Activated naive CD8-positive, alpha-beta T cell treated with anti-CD3 and anti-CD28 coated beads, Interleukin-2, amount 50 U/mL, for 24 hours (primary cell): ENCODE measurements around the gene PTPN4.

Experiments
- ATAC-seq: fragments of 150-1000 bp; cut with Tn5 transposase; one replicate; pipeline ENCODE4 v1.10.0; 2021
- DNase-seq: peaks from one replicate; pipeline ENCODE4 v3.0.0; 2021
- H3K27ac Mint-ChIP-seq: one replicate; pipeline ENCODE4 v1.8.0; 2021; ENCODE audit warnings: mild to moderate bottlenecking, mixed read lengths
- H3K27me3 Mint-ChIP-seq: one replicate; pipeline ENCODE4 v1.8.0; 2021; ENCODE audit warnings: mixed read lengths
- H3K36me3 Mint-ChIP-seq: one replicate; pipeline ENCODE4 v1.8.0; 2021; ENCODE audit warnings: low read depth, mixed read lengths
- H3K4me1 Mint-ChIP-seq: one replicate; pipeline ENCODE4 v1.8.0; 2021; ENCODE audit warnings: mixed read lengths
- H3K4me3 Mint-ChIP-seq: one replicate; pipeline ENCODE4 v1.8.0; 2021; ENCODE audit warnings: mild to moderate bottlenecking, moderate library complexity, mixed read lengths
- H3K9me3 Mint-ChIP-seq: one replicate; pipeline ENCODE4 v1.8.0; 2021; ENCODE audit warnings: mixed read lengths

Gene PTPN4

GRCh38 chr2:119929537-119929936 lies 169.8 kb downstream of the PTPN4 start:
- ATAC-seq (peak; percentile 84), DNase-seq (no peak)
- peak overlapping the region; percentile 87 for H3K27ac Mint-ChIP-seq
- peaks cover 65% of the 10 kb centered on the region for H3K4me1 Mint-ChIP-seq
- peaks cover 9% of the 10 kb centered on the region for H3K36me3 Mint-ChIP-seq
- H3K27me3 Mint-ChIP-seq = no peaks in the 10 kb centered on the region
- H3K4me3 Mint-ChIP-seq = peak overlapping the region; percentile 73
- H3K9me3 Mint-ChIP-seq = no peaks in the 10 kb centered on the region

- H3K27me3 Mint-ChIP-seq = no peaks in the 10 kb centered on the region
- ATAC-seq = no peak
- no peak overlapping the region for H3K27ac Mint-ChIP-seq
- peaks cover 3% of the 10 kb centered on the region for H3K9me3 Mint-ChIP-seq
- DNase-seq = no peak
- H3K4me3 Mint-ChIP-seq = no peak overlapping the region
- H3K4me1 Mint-ChIP-seq = peaks cover 49% of the 10 kb centered on the region
- peaks cover 32% of the 10 kb centered on the region for H3K36me3 Mint-ChIP-seq
Observed at GRCh38 chr2:119932809-119933208, 173.1 kb downstream of the PTPN4 start.

DNA sequence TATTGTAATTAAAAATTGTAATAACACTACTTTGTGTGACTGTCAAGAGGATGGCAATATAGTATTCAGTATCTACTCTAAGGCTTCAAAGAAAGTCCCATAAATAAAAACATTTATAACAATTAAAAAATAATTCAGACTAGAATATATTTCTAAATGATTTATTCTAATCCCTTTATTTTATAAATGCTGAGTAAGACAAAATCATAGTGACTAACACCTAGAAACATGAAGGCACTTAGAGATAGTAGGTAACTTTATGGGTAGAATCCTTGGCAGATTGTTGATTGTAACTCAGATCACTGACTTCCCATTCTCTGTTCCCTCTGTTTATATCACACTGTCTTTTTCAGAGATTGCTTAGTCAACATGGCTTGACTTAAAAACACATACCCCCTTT lies 174.6 kb downstream of the PTPN4 start:
- Mint-ChIP-seq H3K4me3 (no peak overlapping the region), H3K27ac (no peak overlapping the region), H3K36me3 (peaks cover 34% of the 10 kb centered on the region), H3K4me1 (peaks cover 34% of the 10 kb centered on the region), H3K9me3 (peaks cover 3% of the 10 kb centered on the region), H3K27me3 (no peaks in the 10 kb centered on the region)
- ATAC-seq = no peak
- no peak for DNase-seq

GRCh38 chr2:119937680-119938079 lies 178.0 kb downstream of the PTPN4 start:
- ATAC-seq (no peak), DNase-seq (no peak)
- Mint-ChIP-seq H3K27ac (no peak overlapping the region), H3K27me3 (no peaks in the 10 kb centered on the region), H3K9me3 (peaks cover 3% of the 10 kb centered on the region), H3K4me1 (peaks cover 23% of the 10 kb centered on the region), H3K4me3 (no peak overlapping the region), H3K36me3 (peaks cover 35% of the 10 kb centered on the region)

DNA sequence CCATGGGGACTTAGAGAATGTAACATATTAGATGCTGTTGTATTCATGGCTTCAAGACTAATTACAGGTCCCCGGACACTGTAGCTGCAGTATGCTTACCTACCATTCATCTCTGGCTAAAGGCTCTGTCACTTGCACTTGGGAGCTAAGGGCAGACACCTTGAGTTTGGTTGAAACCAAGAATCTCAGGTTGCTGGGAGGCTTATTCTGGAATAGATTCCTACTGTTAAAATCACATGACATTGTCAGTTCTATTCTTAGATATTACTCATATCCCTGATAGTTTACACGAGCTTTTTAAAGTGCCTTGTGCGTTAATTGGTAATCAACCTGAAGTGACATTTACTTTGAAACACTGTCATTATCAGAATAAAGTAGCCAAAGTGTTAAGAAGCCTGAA lies 180.2 kb downstream of the PTPN4 start:
- Mint-ChIP-seq H3K4me1 (peaks cover 34% of the 10 kb centered on the region), H3K27ac (no peak overlapping the region), H3K9me3 (peaks cover 3% of the 10 kb centered on the region), H3K27me3 (no peaks in the 10 kb centered on the region), H3K36me3 (peaks cover 40% of the 10 kb centered on the region), H3K4me3 (no peak overlapping the region)
- ATAC-seq (no peak), DNase-seq (no peak)

GRCh38 chr2:119940856-119941255 lies 181.1 kb downstream of the PTPN4 start:
- no peak overlapping the region for H3K4me3 Mint-ChIP-seq
- ATAC-seq (no peak), DNase-seq (no peak)
- no peak overlapping the region for H3K27ac Mint-ChIP-seq
- no peaks in the 10 kb centered on the region for H3K27me3 Mint-ChIP-seq
- H3K9me3 Mint-ChIP-seq = no peaks in the 10 kb centered on the region
- peaks cover 38% of the 10 kb centered on the region for H3K36me3 Mint-ChIP-seq
- peaks cover 34% of the 10 kb centered on the region for H3K4me1 Mint-ChIP-seq

DNA sequence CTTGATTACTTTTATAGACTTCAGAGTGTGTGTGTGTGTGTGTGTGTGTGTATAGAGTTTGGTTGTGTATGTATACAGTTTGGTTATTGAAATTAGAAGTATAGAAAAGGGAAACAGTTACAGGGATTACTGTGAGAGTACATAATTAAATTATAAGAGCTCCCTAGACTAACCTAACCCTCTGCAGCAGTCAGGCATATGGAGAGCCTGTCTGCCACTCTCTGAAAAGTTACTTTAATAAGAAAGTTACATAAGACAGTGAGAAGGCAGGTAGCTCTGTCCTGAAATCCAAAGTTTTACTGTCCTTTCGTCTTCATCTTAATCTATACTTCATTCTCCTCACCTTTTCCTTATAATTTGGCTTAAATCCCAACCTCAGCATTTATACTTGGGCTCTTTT lies 181.7 kb downstream of the PTPN4 start:
- no peaks in the 10 kb centered on the region for H3K9me3 Mint-ChIP-seq
- H3K4me1 Mint-ChIP-seq = peaks cover 34% of the 10 kb centered on the region
- DNase-seq (no peak), ATAC-seq (no peak)
- no peaks in the 10 kb centered on the region for H3K27me3 Mint-ChIP-seq
- no peak overlapping the region for H3K4me3 Mint-ChIP-seq
- H3K27ac Mint-ChIP-seq = no peak overlapping the region
- H3K36me3 Mint-ChIP-seq = peaks cover 34% of the 10 kb centered on the region

GRCh38 chr2:119941981-119942513 lies 182.3 kb downstream of the PTPN4 start:
- ATAC-seq (no peak), DNase-seq (no peak)
- H3K4me1 Mint-ChIP-seq = peaks cover 35% of the 10 kb centered on the region
- peaks cover 28% of the 10 kb centered on the region for H3K36me3 Mint-ChIP-seq
- H3K27me3 Mint-ChIP-seq = no peaks in the 10 kb centered on the region
- H3K27ac Mint-ChIP-seq = no peak overlapping the region
- no peaks in the 10 kb centered on the region for H3K9me3 Mint-ChIP-seq
- H3K4me3 Mint-ChIP-seq = no peak overlapping the region

GRCh38 chr2:119943058-119943457 lies 183.3 kb downstream of the PTPN4 start:
- Mint-ChIP-seq H3K4me1 (peaks cover 35% of the 10 kb centered on the region), H3K27ac (no peak overlapping the region), H3K36me3 (peaks cover 23% of the 10 kb centered on the region), H3K4me3 (no peak overlapping the region), H3K27me3 (no peaks in the 10 kb centered on the region), H3K9me3 (no peaks in the 10 kb centered on the region)
- ATAC-seq (no peak), DNase-seq (no peak)

- Mint-ChIP-seq H3K4me3 (no peak overlapping the region), H3K9me3 (no peaks in the 10 kb centered on the region), H3K4me1 (peaks cover 39% of the 10 kb centered on the region), H3K27me3 (no peaks in the 10 kb centered on the region), H3K27ac (no peak overlapping the region), H3K36me3 (peaks cover 28% of the 10 kb centered on the region)
- ATAC-seq (no peak), DNase-seq (no peak)
Observed at GRCh38 chr2:119947535-119947934, 187.8 kb downstream of the PTPN4 start.

DNA sequence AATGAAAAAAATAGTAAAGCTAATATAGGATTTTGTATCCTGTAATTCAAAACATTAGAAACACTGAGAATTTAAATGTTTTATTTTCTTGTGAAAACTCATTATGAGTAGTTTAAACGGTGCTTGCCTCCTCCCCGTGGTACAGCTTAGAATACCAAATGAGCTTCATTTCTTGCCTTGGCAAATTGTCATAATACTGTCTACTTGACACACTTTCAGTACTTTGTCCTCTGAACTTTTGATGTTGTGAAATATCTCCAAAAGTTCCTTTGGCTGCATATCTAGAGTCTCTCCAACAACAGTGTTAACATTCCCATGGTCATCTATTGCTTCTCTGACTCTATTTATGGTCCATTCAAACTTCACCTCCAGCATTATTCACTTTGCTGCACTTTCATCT lies 191.2 kb downstream of the PTPN4 start:
- no peak for ATAC-seq
- no peak overlapping the region for H3K27ac Mint-ChIP-seq

GRCh38 chr2:119958670-119959268 lies 199.0 kb downstream of the PTPN4 start:
- peaks cover 33% of the 10 kb centered on the region for H3K36me3 Mint-ChIP-seq
- DNase-seq = no peak

More for the DNA sequence above, 191.2 kb downstream of the PTPN4 start:
- no peaks in the 10 kb centered on the region for H3K27me3 Mint-ChIP-seq
- H3K4me1 Mint-ChIP-seq = peaks cover 23% of the 10 kb centered on the region
- H3K36me3 Mint-ChIP-seq = peaks cover 33% of the 10 kb centered on the region
- H3K4me3 Mint-ChIP-seq = no peak overlapping the region
- H3K9me3 Mint-ChIP-seq = no peaks in the 10 kb centered on the region
- no peak for DNase-seq

GRCh38 chr2:119960821-119961220 lies 201.1 kb downstream of the PTPN4 start:
- no peaks in the 10 kb centered on the region for H3K27me3 Mint-ChIP-seq
- ATAC-seq (peak; percentile 69), DNase-seq (no peak)
- H3K36me3 Mint-ChIP-seq = peaks cover 36% of the 10 kb centered on the region
- no peak overlapping the region for H3K27ac Mint-ChIP-seq
- peaks cover 17% of the 10 kb centered on the region for H3K4me1 Mint-ChIP-seq
- H3K4me3 Mint-ChIP-seq = no peak overlapping the region
- no peaks in the 10 kb centered on the region for H3K9me3 Mint-ChIP-seq

More at GRCh38 chr2:119958670-119959268, 199.0 kb downstream of the PTPN4 start:
- H3K4me3 Mint-ChIP-seq = no peak overlapping the region
- peaks cover 17% of the 10 kb centered on the region for H3K4me1 Mint-ChIP-seq
- no peaks in the 10 kb centered on the region for H3K27me3 Mint-ChIP-seq
- no peaks in the 10 kb centered on the region for H3K9me3 Mint-ChIP-seq
- no peak overlapping the region for H3K27ac Mint-ChIP-seq
- ATAC-seq = no peak

DNA sequence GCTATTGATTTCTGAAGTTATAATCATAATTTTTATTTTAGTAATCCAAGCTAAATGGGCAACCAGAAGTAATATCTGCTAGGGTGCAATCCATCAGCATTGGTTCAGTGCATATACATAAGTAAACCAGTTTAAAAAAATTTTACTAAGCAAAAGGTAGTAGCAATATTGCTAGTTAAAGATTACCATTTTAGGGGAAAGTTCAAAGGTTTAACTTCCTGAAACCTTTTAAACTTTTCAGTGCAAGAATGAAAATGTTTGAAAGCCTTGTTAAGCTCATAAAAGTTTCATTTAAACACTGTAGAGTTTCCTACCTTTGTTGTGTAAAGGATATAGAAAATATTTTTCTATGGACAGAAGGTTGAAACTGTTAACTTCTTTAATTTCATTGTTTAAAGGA lies 222.2 kb downstream of the PTPN4 start:
- no peaks in the 10 kb centered on the region for H3K27me3 Mint-ChIP-seq
- peaks cover 8% of the 10 kb centered on the region for H3K36me3 Mint-ChIP-seq
- DNase-seq (no peak), ATAC-seq (no peak)
- peaks cover 12% of the 10 kb centered on the region for H3K4me1 Mint-ChIP-seq
- no peak overlapping the region for H3K4me3 Mint-ChIP-seq
- no peak overlapping the region for H3K27ac Mint-ChIP-seq
- peaks cover 10% of the 10 kb centered on the region for H3K9me3 Mint-ChIP-seq

- Mint-ChIP-seq H3K27me3 (no peaks in the 10 kb centered on the region), H3K4me1 (peaks cover 12% of the 10 kb centered on the region), H3K4me3 (no peak overlapping the region), H3K36me3 (peaks cover 2% of the 10 kb centered on the region), H3K9me3 (peaks cover 10% of the 10 kb centered on the region), H3K27ac (peak overlapping the region; percentile 52)
- no peak for DNase-seq
- ATAC-seq = no peak
Observed at GRCh38 chr2:119982506-119982905, 222.8 kb downstream of the PTPN4 start.

DNA sequence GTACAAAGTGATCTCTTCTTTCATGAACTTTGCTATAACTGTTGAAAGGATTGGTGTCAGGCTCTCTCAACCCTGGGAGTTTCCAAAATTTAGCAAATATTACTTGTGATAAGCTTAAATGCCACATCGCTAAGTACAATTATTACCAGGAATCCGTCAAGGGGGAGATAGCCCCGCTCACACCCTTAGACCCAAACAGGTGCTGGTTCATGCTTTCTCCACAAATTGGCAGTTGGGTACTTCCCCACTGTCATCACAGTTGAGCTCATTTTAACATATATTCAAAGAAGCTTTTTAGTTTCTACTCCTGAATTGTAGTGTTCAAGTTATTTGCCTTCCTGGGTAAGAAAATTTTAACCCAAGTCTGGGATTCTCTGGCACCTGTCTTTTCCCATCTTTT lies 223.4 kb downstream of the PTPN4 start:
- H3K36me3 Mint-ChIP-seq = peaks cover 2% of the 10 kb centered on the region
- H3K4me1 Mint-ChIP-seq = peaks cover 12% of the 10 kb centered on the region
- DNase-seq (no peak), ATAC-seq (no peak)
- H3K27ac Mint-ChIP-seq = no peak overlapping the region
- no peak overlapping the region for H3K4me3 Mint-ChIP-seq
- H3K9me3 Mint-ChIP-seq = peaks cover 10% of the 10 kb centered on the region
- H3K27me3 Mint-ChIP-seq = no peaks in the 10 kb centered on the region
